Measurements from ENCODE around the gene TMEM131. TPM values are rescaled to one million over a fixed set of nuclear protein-coding genes. Genes with fewer than 3 reads are reported as not detected.

TMEM131 gene
- total RNA-seq, 1 donor from 2014 or later = 33.8 TPM

GRCh38 chr2:97736608-97737330, 259.0 kb downstream of the TMEM131 start:
- no peak for ATAC-seq

DNA sequence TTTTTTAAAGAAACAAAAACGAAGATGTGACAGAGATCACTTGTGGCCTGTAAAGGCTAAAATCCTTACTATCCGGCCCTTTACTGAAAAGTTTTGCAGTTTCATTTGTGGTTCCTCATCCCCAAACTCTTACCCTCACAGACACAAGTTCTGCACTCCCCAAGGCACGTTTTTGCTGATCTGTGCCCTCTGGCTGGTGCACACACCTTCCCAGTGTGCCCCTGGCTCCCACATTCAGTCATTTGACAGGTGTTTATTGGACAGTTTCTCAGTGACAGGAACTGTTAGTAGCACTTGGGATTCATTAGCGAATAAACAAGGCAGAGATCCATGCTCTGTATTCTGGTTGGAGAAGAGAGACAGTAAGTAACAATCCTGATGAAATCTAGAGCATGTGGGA, 259.6 kb downstream of the TMEM131 start:
- ATAC-seq = no peak

- ATAC-seq = no peak
These were observed 260.6 kb downstream of the TMEM131 start for GRCh38 chr2:97735161-97735561.

- ATAC-seq = no peak
These were observed 261.4 kb downstream of the TMEM131 start for GRCh38 chr2:97734061-97735051.

GRCh38 chr2:97733341-97734035, 262.3 kb downstream of the TMEM131 start:
- no peak for ATAC-seq

DNA sequence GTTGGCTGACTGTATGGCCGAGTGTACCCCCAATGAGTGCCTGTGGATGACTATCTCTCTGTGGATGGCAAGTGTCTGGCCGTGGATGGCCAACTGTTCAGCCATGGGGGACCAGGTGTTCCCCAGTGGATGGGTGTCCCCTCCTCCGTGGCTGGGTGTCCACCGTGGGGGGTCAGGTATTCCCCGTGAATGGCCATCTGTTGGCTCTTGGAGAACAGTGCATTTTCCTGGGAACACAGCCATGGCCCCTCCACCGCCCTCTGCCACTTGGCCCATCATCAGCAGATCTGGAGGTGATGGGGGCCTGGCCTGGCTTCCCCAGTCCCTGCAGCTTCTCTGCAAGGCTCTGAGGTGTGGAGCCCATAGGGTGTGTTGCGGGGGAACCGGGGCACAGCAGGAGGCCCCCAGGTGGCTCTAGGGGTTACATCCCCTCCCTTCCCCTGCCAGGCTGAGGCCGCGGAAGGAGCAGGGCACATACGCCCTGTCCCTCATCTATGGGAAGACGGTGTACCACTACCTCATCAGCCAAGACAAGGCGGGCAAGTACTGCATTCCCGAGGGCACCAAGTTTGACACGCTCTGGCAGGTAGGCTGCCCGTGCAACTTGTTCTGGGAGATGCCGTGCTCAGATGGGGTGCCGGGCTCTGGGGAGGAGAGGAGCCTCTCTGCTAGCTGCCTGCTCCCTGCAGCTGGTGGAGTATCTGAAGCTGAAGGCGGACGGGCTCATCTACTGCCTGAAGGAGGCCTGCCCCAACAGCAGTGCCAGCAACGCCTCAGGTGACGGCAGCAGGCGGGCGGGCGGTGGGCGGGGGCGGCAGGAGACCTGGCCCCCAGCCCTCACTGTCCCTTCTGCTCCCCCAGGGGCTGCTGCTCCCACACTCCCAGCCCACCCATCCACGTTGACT, 263.1 kb downstream of the TMEM131 start:
- peak; percentile 23 for ATAC-seq

- peak; percentile 12 for ATAC-seq
These were observed 264.3 kb downstream of the TMEM131 start for GRCh38 chr2:97731274-97732020.

DNA sequence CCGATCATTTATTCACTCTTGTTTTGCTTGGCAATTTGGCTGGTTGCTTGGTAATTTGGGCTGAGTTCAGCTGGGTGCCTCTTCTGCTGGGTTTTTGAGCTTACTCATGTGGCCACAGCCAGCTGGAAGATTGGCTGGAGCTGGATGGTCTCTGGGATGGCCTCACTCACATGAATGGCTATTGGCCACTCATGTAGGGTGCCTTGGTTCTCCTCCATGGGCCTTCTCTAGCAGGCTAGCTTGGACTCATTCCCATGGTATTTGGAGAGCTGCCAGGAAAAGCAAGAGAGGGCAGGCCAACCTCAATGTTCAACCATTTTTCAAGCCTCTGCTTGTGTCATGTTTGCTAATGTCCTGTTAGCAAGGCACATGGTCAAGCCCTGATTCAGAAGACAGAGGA, 265.5 kb downstream of the TMEM131 start:
- ATAC-seq = no peak

- peak; percentile 64 for ATAC-seq
These were observed 267.5 kb downstream of the TMEM131 start for GRCh38 chr2:97728091-97728731.

DNA sequence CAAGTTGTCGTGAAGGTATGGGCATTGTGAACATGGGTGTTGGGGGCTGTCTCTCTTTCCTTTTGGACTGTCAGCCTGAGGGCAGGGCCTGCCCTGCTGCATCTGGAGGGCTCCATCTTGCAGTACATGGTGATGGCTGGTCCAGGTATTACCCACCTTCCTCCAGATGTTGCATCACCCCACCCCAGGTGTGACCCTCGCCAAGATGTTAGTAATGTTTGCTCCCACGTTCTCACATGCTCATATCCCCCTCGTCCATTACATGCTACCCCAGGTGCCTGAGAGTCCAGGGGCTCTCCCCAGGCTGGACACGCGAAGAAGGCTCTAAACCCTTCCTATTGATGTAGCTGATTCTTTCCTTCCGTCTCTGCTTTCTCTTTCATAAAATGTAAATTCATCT, 268.5 kb downstream of the TMEM131 start:
- ATAC-seq = no peak

GRCh38 chr2:97726261-97727064, 269.3 kb downstream of the TMEM131 start:
- no peak for ATAC-seq

GRCh38 chr2:97724946-97725688, 270.6 kb downstream of the TMEM131 start:
- ATAC-seq = no peak

- no peak for ATAC-seq
These were observed 271.2 kb downstream of the TMEM131 start for GRCh38 chr2:97724501-97724900.

GRCh38 chr2:97724073-97724410, 271.7 kb downstream of the TMEM131 start:
- no peak for ATAC-seq

- ATAC-seq = no peak
These were observed 272.3 kb downstream of the TMEM131 start for GRCh38 chr2:97723156-97724072.

- no peak for ATAC-seq
These were observed 273.5 kb downstream of the TMEM131 start for GRCh38 chr2:97722227-97722626.

- no peak for ATAC-seq
These were observed 275.0 kb downstream of the TMEM131 start for GRCh38 chr2:97720746-97721145.
